HEK293T (cell line): ENCODE results near the gene EHBP1L1.

Experiments
- BHLHE40 ChIP-seq: fragments of 450-650 bp; IDR thresholded peaks from 2 replicates; pipeline ENCODE4 v1.6.1; 2016; ENCODE audit warnings: mild to moderate bottlenecking, moderate library complexity, borderline replicate concordance
- FOXK2 ChIP-seq: fragments of 450-650 bp; IDR thresholded peaks from 2 replicates; pipeline ENCODE4 v1.6.1; 2016; ENCODE audit warnings: mild to moderate bottlenecking
- FOXM1 ChIP-seq: fragments of 450-650 bp; IDR thresholded peaks from 2 replicates; pipeline ENCODE4 v1.6.1; 2017; ENCODE audit warnings: mild to moderate bottlenecking, borderline replicate concordance
- HDGF ChIP-seq: fragments of 450-650 bp; IDR thresholded peaks from 2 replicates; pipeline ENCODE4 v1.6.1; 2017; ENCODE audit warnings: antibody characterized with exemption, borderline replicate concordance
- NFRKB ChIP-seq: fragments of 450-650 bp; IDR thresholded peaks from 2 replicates; pipeline ENCODE4 v1.6.1; 2016; ENCODE audit warnings: mild to moderate bottlenecking, moderate library complexity
- SP1 ChIP-seq: fragments of 450-650 bp; IDR thresholded peaks from 2 replicates; pipeline ENCODE4 v1.6.1; 2017
- ZNF384 ChIP-seq: fragments of 450-650 bp; IDR thresholded peaks from 2 replicates; pipeline ENCODE4 v1.6.1; 2016

DNA sequence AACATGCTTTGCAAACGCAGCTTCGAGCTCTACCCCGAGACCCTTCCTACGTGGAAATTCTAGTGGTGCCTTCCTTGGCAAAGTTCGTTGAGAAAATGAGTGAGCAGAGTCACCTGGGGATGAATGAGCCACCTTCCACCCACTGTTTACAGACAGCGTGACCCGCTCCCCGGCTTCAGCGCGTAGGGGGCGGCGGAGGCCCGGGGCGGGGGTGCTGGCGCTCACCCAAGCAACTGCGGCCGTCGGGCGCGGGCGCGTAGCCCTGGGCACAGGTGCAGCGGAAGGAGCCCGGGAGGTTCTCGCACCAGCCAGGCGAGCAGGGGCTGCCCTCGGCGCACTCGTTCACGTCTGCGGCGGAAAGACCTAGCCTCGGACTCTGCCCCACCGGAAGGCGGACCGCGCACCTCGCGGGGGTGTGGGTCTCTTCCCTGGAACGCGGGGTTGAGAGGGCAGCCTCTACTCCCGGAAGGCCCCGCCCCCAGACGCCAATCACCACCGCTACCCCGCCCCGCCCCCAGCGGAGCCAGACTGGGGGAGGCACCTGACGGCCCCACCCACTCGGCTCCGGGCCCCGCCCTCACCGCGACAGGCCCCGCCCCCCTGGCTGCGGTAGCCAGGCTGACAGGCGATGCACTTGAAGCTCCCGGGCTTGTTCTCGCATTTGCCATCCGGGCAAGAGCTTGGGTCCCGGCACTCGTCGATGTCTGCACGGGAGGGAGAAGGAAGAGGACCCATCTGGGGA, 29.5 kb upstream of the EHBP1L1 start:
- TF ChIP-seq SP1 = no peak
- no peak for TF ChIP-seq BHLHE40
- no peak for TF ChIP-seq FOXK2
- no peak for TF ChIP-seq FOXM1
- TF ChIP-seq HDGF = no peak
- TF ChIP-seq ZNF384 = no peak
- TF ChIP-seq NFRKB = no peak
